GM18520 (cell line): ENCODE measurements around the gene PSMG1.

Experiments used
- ATAC-seq: cut with Tn5 transposase; IDR thresholded peaks from one replicate; pipeline ENCODE4 v1.9.1; 2021; ENCODE audit not compliant: unreplicated experiment

PSMG1 gene

GRCh38 chr21:39125752-39126485 lies 57.3 kb downstream of the PSMG1 start:
- no peak for ATAC-seq
